ENCODE data around the gene TKT. TPM values are rescaled to one million over a fixed set of nuclear protein-coding genes. Genes with fewer than 3 reads are reported as not detected.
A peak's percentile ranks its signal among the peaks of the same experiment; 100 is the strongest.

The TKT gene
- total and polyA plus RNA-seq, 2 of the 4 experiments (the other 2 are of a cell fraction): 280 to 349 TPM

DNA sequence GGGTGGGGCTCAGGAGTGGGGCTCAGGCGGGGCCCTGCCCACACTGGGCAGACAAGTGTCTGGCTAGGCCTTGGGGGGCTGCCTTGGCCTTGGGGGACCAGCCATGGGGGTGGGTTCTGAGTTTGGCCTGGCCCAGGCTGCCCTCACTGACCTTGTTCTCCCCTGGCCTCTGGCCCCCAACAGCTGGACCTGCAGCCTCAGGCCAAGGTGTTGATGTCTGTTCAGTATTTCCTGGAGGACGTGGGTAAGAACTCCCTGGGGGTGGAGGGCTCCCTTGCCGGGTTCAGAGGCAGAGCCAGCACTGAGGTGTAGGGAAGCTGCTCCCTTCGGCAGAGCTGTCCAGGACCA lies 74.8 kb downstream of the TKT start:
- H3K9ac ChIP-seq (ENCODE audit: low read depth, low read length): no peak overlapping the region
- H3K23ac ChIP-seq (ENCODE audit: low read depth, low read length): no peak overlapping the region
- no peak overlapping the region for H3K27ac ChIP-seq (ENCODE audit: insufficient read depth, low read length)
- H3K4me2 ChIP-seq (ENCODE audit: low read depth, low read length): no peak overlapping the region
- peak overlapping the region; percentile 32 for H2AFZ ChIP-seq (replicated peaks; ENCODE audit: low read length, poor library complexity)
- in situ Hi-C loops (cut with MboI; ENCODE audit: low sequenced_read_pairs) (no loop called here), dilution Hi-C loops (cut with HindIII; ENCODE audit: low sequenced_read_pairs, unreplicated experiment) (no loop called here), intact Hi-C loops (cut with micrococcal nuclease) (no loop called here)
- H2AK9ac ChIP-seq (replicated peaks; ENCODE audit: low read depth, low read length, poor library complexity): no peak overlapping the region
- no peak overlapping the region for H3K56ac ChIP-seq (ENCODE audit: extremely low read depth, insufficient read depth, low read length)
- no peak for DNase-seq
- peaks cover 34% of the 10 kb centered on the region for H3K36me3 ChIP-seq (ENCODE audit: control insufficient read depth, insufficient read depth, low read length)
- H3K4me3 ChIP-seq (ENCODE audit: insufficient read depth, low read depth, low read length): no peak overlapping the region
- H4K8ac ChIP-seq (ENCODE audit: low read depth in 2 of 2, low read length in 2 of 2): no peak overlapping the region
- no peak overlapping the region for H2BK120ac ChIP-seq (ENCODE audit: low read depth, low read length)
- no peak overlapping the region for H2BK20ac ChIP-seq (ENCODE audit: low read depth, low read length)
- no TSS peak for BruUV-seq (replicated peaks)
- no peaks in the 10 kb centered on the region for H3K9me1 ChIP-seq (ENCODE audit: insufficient read depth, low read length)
- H4K20me1 ChIP-seq (ENCODE audit: insufficient read depth, low read length): peaks cover 8% of the 10 kb centered on the region; the same call in 1 of the 2 replicates
- ChIA-PET POLR2A (ENCODE audit: unreplicated experiment) (no interaction called here), CTCF (no interaction called here)
- no peak overlapping the region for H3K14ac ChIP-seq (replicated peaks; ENCODE audit: low read depth, low read length)
- H3K4me1 ChIP-seq (ENCODE audit: control insufficient read depth, insufficient read depth, low read length): no peaks in the 10 kb centered on the region
- no peak overlapping the region for H4K91ac ChIP-seq (ENCODE audit: insufficient read depth, low read depth, low read length)
- TF ChIP-seq RFX5 (IDR thresholded peaks at IDR 0.05; ENCODE audit: low read depth, low read length) (no peak), FOS (IDR thresholded peaks at IDR 0.05; ENCODE audit: low read depth, low read length) (no peak), MAFK (IDR thresholded peaks at IDR 0.05; ENCODE audit: low read depth, low read length) (no peak), CEBPB (IDR thresholded peaks at IDR 0.05; ENCODE audit: low read depth, low read length) (no peak), RAD21 (IDR thresholded peaks at IDR 0.05; ENCODE audit: low read length) (no peak), MAZ (IDR thresholded peaks at IDR 0.05; ENCODE audit: borderline replicate concordance, low read depth, low read length) (no peak), NFE2L2 (IDR thresholded peaks at IDR 0.05; ENCODE audit: low read depth, low read length) (no peak), SMC3 (IDR thresholded peaks at IDR 0.05; ENCODE audit: low read depth, low read length) (no peak)
- TF ChIP-seq, protein P1, sequence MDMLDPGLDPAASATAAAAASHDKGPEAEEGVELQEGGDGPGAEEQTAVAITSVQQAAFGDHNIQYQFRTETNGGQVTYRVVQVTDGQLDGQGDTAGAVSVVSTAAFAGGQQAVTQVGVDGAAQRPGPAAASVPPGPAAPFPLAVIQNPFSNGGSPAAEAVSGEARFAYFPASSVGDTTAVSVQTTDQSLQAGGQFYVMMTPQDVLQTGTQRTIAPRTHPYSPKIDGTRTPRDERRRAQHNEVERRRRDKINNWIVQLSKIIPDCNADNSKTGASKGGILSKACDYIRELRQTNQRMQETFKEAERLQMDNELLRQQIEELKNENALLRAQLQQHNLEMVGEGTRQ (IDR thresholded peaks at IDR 0.05; ENCODE audit: low read depth, low read length): no peak
- H4K5ac ChIP-seq (ENCODE audit: low read depth, low read length): no peak overlapping the region
- no peaks in the 10 kb centered on the region for H3K27me3 ChIP-seq (ENCODE audit: control insufficient read depth, insufficient read depth, low read length)
- ATAC-seq (ENCODE audit: low read depth): no peak
- no peak overlapping the region for H2BK5ac ChIP-seq (ENCODE audit: low read depth, low read length, poor library complexity, severe bottlenecking)
- no CpG with 5 or more reads among the region's 4 CpGs for WGBS, 2 experiments (ENCODE audit: extremely low coverage in 2 of 2, insufficient read length in 1 of 2)
- H3K4ac ChIP-seq (ENCODE audit: low read depth, low read length): no peak overlapping the region
- H3K18ac ChIP-seq (ENCODE audit: low read depth, low read length): no peak overlapping the region
- peaks cover 0 to 5% of the 10 kb centered on the region in 2 experiments; a peak in 3 of 4 replicates for H3K79me1 ChIP-seq (ENCODE audit: low read depth in 1 of 2, low read length in 2 of 2)
- no peak overlapping the region for H2BK15ac ChIP-seq (ENCODE audit: low read depth, low read length)
- H3K9me3 ChIP-seq (ENCODE audit: control insufficient read depth, insufficient read depth, low read length): no peaks in the 10 kb centered on the region
- no peak overlapping the region for H2AK5ac ChIP-seq (ENCODE audit: low read depth, low read length)

All from IMR-90 (cell line).